K562 (cell line): ENCODE measurements around the gene CCNB1.

ENCODE experiments used
- CHD4 ChIP-seq: fragments of 200-600 bp; sonication (generic); IDR thresholded peaks from 3 replicates; pipeline ENCODE4 v1.6.1; 2012; ENCODE audit warnings: low read depth, mild to moderate bottlenecking, mixed read lengths, low read length, inconsistent platforms; ENCODE audit not compliant: insufficient read depth, insufficient replicate concordance, poor library complexity, severe bottlenecking
- MYBL2 ChIP-seq, 2 experiments: fragments of 450-650 bp in 1 of 2; sonication (generic) in 1 of 2; formaldehyde crosslinking in 1 of 2; IDR thresholded peaks; 2 replicates each; pipeline versions ENCODE4 v1.6.1 to v1.8.1; 2017 to 2022; ENCODE audit warnings: borderline replicate concordance in 1 of 2, inconsistent platforms in 1 of 2, low read depth in 1 of 2, mild to moderate bottlenecking in 1 of 2, missing genetic modification reagents in 1 of 2, moderate library complexity in 1 of 2
- PHTF2 ChIP-seq: fragments of 250-450 bp; sonication (Bioruptor Pico); IDR thresholded peaks from 2 replicates; pipeline ENCODE4 v1.5.0; 2021; ENCODE audit warnings: mild to moderate bottlenecking
- ZNF589 ChIP-seq: fragments of 200-800 bp; sonication (Bioruptor generic); IDR thresholded peaks from 2 replicates; pipeline ENCODE4 v1.6.1; 2016; ENCODE audit warnings: low read depth, missing genetic modification characterization, missing compliant biosample characterization
- TF ChIP-seq, protein P1 (sequence below): fragments of 250-450 bp; sonication (Bioruptor Pico); IDR thresholded peaks from 2 replicates; pipeline ENCODE4 v1.5.0; 2020; ENCODE audit warnings: mild to moderate bottlenecking, borderline replicate concordance
- TF ChIP-seq, protein P2 (sequence below), 3 experiments: IDR thresholded peaks in 2 of 3; conservative IDR thresholded peaks in 1 of 3; 2 replicates each; pipeline ENCODE4 v1.5.1; 2011 to 2012; ENCODE audit warnings: low read length in 3 of 3, mild to moderate bottlenecking in 3 of 3, control low read depth in 2 of 3, improper control_type of control experiment in 1 of 3, inconsistent platforms in 1 of 3, low read depth in 1 of 3, mixed read lengths in 1 of 3, moderate library complexity in 1 of 3; ENCODE audit not compliant: insufficient read depth in 2 of 3

DNA sequence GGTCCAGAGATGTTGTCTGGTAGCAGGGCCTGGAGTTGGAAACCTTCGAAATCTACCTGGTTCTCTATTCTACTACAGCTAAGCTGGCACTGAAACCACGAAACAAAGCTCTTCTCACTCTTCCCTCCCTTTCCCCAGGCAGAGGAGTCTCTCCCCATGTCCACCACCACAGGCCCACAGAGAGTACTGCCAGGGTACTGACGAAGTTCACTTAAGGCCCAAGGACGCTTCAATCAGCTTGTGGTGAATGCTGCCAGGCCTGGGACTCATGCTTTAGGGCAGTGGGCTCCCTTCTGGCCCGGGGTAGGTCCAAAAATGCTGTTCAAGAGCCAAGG, 17.3 kb upstream of the CCNB1 start:
- TF ChIP-seq ZNF589: no peak
- TF ChIP-seq, protein P1, sequence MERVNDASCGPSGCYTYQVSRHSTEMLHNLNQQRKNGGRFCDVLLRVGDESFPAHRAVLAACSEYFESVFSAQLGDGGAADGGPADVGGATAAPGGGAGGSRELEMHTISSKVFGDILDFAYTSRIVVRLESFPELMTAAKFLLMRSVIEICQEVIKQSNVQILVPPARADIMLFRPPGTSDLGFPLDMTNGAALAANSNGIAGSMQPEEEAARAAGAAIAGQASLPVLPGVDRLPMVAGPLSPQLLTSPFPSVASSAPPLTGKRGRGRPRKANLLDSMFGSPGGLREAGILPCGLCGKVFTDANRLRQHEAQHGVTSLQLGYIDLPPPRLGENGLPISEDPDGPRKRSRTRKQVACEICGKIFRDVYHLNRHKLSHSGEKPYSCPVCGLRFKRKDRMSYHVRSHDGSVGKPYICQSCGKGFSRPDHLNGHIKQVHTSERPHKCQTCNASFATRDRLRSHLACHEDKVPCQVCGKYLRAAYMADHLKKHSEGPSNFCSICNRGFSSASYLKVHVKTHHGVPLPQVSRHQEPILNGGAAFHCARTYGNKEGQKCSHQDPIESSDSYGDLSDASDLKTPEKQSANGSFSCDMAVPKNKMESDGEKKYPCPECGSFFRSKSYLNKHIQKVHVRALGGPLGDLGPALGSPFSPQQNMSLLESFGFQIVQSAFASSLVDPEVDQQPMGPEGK (CRISPR knock-in tag): no peak
- TF ChIP-seq MYBL2 (IDR thresholded peaks at IDR 0.05; ENCODE audit: low read depth): no peak
- no peak for TF ChIP-seq MYBL2 (CRISPR knock-in tag; IDR thresholded peaks at IDR 0.05; ENCODE audit: borderline replicate concordance)
- TF ChIP-seq, protein P2, sequence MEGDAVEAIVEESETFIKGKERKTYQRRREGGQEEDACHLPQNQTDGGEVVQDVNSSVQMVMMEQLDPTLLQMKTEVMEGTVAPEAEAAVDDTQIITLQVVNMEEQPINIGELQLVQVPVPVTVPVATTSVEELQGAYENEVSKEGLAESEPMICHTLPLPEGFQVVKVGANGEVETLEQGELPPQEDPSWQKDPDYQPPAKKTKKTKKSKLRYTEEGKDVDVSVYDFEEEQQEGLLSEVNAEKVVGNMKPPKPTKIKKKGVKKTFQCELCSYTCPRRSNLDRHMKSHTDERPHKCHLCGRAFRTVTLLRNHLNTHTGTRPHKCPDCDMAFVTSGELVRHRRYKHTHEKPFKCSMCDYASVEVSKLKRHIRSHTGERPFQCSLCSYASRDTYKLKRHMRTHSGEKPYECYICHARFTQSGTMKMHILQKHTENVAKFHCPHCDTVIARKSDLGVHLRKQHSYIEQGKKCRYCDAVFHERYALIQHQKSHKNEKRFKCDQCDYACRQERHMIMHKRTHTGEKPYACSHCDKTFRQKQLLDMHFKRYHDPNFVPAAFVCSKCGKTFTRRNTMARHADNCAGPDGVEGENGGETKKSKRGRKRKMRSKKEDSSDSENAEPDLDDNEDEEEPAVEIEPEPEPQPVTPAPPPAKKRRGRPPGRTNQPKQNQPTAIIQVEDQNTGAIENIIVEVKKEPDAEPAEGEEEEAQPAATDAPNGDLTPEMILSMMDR (IDR thresholded peaks at IDR 0.05 in 2 of 3, conservative IDR thresholded peaks at IDR 0.05 in 1 of 3; ENCODE audit: insufficient read depth in 2 of 3, low read depth in 1 of 3, low read length in 3 of 3): no peak
- TF ChIP-seq PHTF2 (CRISPR knock-in tag): no peak
- no peak for TF ChIP-seq CHD4
